Panc1 (cell line): ENCODE measurements around the gene SORCS1. TPM values are rescaled to one million over a fixed set of nuclear protein-coding genes. Genes with fewer than 3 reads are reported as not detected.

Experiments
- ATAC-seq: fragments of 200-7000 bp; cut with Tn5 transposase; 2 replicates; pipeline ENCODE4 v1.9.1; 2020; ENCODE audit warnings: mild to moderate bottlenecking, moderate library complexity
- BruUV-seq: library from RNA; stranded (reverse); fragments of 400-500 nt; replicated peaks from 2 replicates; lab custom pipeline; 2021; lab: Mats Ljungman, UMichigan
- CTCF ChIA-PET: fragments of 300-600 bp; sonication (Branson Sonifier 250); formaldehyde crosslinking; loops from one replicate; lab custom pipeline; 2022; ENCODE audit warnings: antibody characterized with exemption; lab: Charles Lee
- POLR2A ChIA-PET: fragments of 300-600 bp; sonication (Branson Sonifier 250); formaldehyde crosslinking; loops from one replicate; lab custom pipeline; 2022; ENCODE audit warnings: antibody characterized with exemption; lab: Charles Lee
- DNase-seq: peaks from one replicate; pipeline ENCODE4 v3.0.0-alpha.2; 2010; ENCODE audit warnings: low read depth, low spot score
- H3K27ac ChIP-seq: 2 replicates; pipeline ENCODE4 v1.5.1; 2011; ENCODE audit warnings: mild to moderate bottlenecking, low read length, inconsistent platforms
- H3K27me3 ChIP-seq: fragments of 200-500 bp; sonication (Bioruptor generic); 2 replicates; pipeline ENCODE4 v1.6.0; 2014; ENCODE audit warnings: low read length, inconsistent platforms; ENCODE audit not compliant: control insufficient read depth, insufficient read depth
- H3K36me3 ChIP-seq: fragments of 200-500 bp; sonication (Bioruptor generic); 2 replicates; pipeline ENCODE4 v1.5.1; 2014; ENCODE audit warnings: inconsistent platforms, mild to moderate bottlenecking, low read length, moderate library complexity; ENCODE audit not compliant: control insufficient read depth, insufficient read depth
- H3K4me1 ChIP-seq: 2 replicates; pipeline ENCODE4 v1.5.1; 2011; ENCODE audit warnings: inconsistent platforms, mild to moderate bottlenecking, low read length, moderate library complexity; ENCODE audit not compliant: control insufficient read depth, insufficient read depth
- H3K4me3 ChIP-seq, 2 experiments: 2 replicates each; pipeline ENCODE4 v1.5.1; 2011 to 2012; ENCODE audit warnings: low read depth in 2 of 2, low read length in 2 of 2, mild to moderate bottlenecking in 2 of 2, inconsistent platforms in 1 of 2, moderate library complexity in 1 of 2
- H3K9me3 ChIP-seq: fragments of 200-500 bp; sonication (Bioruptor generic); 2 replicates; pipeline ENCODE4 v1.5.1; 2014; ENCODE audit warnings: low read depth, mild to moderate bottlenecking, inconsistent platforms, low read length, moderate library complexity; ENCODE audit not compliant: control insufficient read depth, insufficient read depth
- CTCF ChIP-seq: fragments of 450-650 bp; IDR thresholded peaks from 2 replicates; pipeline ENCODE4 v1.5.1; 2017; ENCODE audit warnings: mild to moderate bottlenecking
- POLR2AphosphoS5 ChIP-seq: IDR thresholded peaks from 2 replicates; pipeline ENCODE4 v1.6.1; 2012; ENCODE audit warnings: mild to moderate bottlenecking, low read depth, low read length, moderate library complexity
- SIN3A ChIP-seq: IDR thresholded peaks from 2 replicates; pipeline ENCODE4 v1.6.1; 2012; ENCODE audit warnings: low read depth, mild to moderate bottlenecking, low read length, moderate library complexity, borderline replicate concordance; ENCODE audit not compliant: insufficient read depth
- TCF7L2 ChIP-seq: IDR thresholded peaks from 2 replicates; pipeline ENCODE4 v1.6.1; 2011; ENCODE audit warnings: mild to moderate bottlenecking, low read depth, low read length, inconsistent platforms
- in situ Hi-C: cut with HindIII; loops from 2 replicates; pipeline ENCODE4 v1.10.0; 2016; ENCODE audit warnings: low sequenced_read_pairs, low pct_unique_long_range_greater_than_20kb
- intact Hi-C: fragments of 100-400 bp; cut with micrococcal nuclease; formaldehyde crosslinking; loops from one replicate; pipeline ENCODE4 v1.10.0; 2022; ENCODE audit not compliant: unreplicated experiment
- total RNA-seq: library from RNA; stranded (reverse); gene quantifications from one replicate; pipeline ENCODE4 v1.2.1, GENCODE V29; 2021; ENCODE audit not compliant: unreplicated experiment
- TF ChIP-seq, protein P1 (sequence below), 2 experiments: IDR thresholded peaks; 2 replicates each; pipeline ENCODE4 v1.6.1; 2011 to 2012; ENCODE audit warnings: low read depth in 2 of 2, control low read depth in 1 of 2, low read length in 1 of 2, mild to moderate bottlenecking in 1 of 2, moderate library complexity in 1 of 2; ENCODE audit not compliant: insufficient read depth in 1 of 2

SORCS1 gene
- total RNA-seq, 1 experiment from 2014 or later = not detected

DNA sequence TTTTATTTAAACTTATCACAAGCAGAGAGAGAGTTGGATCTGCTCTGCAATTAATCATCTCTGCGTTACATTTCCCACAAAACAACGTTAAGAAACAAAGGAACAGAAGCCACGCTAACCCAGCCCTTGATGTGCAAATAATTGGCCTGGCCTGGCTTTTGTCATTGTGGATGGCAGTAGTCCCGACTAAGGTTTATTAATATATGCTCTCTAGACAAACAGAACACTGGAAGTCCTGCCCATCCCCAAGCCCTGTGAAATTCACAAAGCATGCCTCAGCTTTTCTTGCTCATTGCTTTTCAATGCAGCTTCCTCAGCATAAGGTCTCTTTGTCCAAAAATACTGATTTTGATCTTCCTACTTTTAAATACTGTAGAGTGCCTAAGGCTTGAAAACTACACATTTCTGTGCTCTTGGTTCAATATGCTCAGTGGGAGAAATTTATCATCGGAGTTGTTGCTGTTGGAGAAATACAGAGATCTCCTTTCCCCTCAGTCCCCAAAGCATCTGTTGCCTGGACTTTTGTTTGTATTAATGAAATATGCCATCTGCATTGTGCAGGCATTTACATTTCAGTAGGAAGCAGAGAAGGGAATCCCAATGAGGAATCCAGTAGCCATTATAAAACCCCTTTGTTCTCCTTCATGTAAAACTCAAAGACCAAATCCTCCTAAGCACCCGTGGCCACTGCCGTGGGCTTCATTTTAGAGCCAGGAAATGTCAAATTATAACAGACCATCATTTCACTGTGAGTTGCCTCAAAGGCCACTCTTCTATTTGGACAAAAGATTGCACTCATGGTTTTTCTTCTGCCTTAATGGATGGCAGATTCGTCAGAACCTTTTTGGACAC is 61.1 kb downstream of the SORCS1 start:
- in situ Hi-C loops (no loop called here), intact Hi-C loops (no loop called here)
- no peaks in the 10 kb centered on the region for H3K36me3 ChIP-seq
- ATAC-seq (no peak), DNase-seq (no peak)
- ChIA-PET POLR2A (no interaction called here), CTCF (no interaction called here)
- BruUV-seq = no TSS peak
- no peak overlapping the region for H3K27ac ChIP-seq
- no peaks in the 10 kb centered on the region for H3K4me1 ChIP-seq
- H3K27me3 ChIP-seq = no peaks in the 10 kb centered on the region
- no peaks in the 10 kb centered on the region for H3K9me3 ChIP-seq
- TF ChIP-seq POLR2AphosphoS5 (no peak), SIN3A (no peak), TCF7L2 (no peak), CTCF (no peak)
- TF ChIP-seq, protein P1, sequence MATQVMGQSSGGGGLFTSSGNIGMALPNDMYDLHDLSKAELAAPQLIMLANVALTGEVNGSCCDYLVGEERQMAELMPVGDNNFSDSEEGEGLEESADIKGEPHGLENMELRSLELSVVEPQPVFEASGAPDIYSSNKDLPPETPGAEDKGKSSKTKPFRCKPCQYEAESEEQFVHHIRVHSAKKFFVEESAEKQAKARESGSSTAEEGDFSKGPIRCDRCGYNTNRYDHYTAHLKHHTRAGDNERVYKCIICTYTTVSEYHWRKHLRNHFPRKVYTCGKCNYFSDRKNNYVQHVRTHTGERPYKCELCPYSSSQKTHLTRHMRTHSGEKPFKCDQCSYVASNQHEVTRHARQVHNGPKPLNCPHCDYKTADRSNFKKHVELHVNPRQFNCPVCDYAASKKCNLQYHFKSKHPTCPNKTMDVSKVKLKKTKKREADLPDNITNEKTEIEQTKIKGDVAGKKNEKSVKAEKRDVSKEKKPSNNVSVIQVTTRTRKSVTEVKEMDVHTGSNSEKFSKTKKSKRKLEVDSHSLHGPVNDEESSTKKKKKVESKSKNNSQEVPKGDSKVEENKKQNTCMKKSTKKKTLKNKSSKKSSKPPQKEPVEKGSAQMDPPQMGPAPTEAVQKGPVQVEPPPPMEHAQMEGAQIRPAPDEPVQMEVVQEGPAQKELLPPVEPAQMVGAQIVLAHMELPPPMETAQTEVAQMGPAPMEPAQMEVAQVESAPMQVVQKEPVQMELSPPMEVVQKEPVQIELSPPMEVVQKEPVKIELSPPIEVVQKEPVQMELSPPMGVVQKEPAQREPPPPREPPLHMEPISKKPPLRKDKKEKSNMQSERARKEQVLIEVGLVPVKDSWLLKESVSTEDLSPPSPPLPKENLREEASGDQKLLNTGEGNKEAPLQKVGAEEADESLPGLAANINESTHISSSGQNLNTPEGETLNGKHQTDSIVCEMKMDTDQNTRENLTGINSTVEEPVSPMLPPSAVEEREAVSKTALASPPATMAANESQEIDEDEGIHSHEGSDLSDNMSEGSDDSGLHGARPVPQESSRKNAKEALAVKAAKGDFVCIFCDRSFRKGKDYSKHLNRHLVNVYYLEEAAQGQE (IDR thresholded peaks at IDR 0.05; ENCODE audit: insufficient read depth in 1 of 2, low read depth in 2 of 2, low read length in 1 of 2) = no peak
- H3K4me3 ChIP-seq = no peak overlapping the region

- BruUV-seq = no TSS peak
- intact Hi-C loops (no loop called here), in situ Hi-C loops (no loop called here)
- ChIA-PET CTCF (no interaction called here), POLR2A (no interaction called here)
- Histone ChIP-seq H3K4me1 (no peaks in the 10 kb centered on the region), H3K4me3 (no peak overlapping the region), H3K9me3 (no peaks in the 10 kb centered on the region), H3K27ac (no peak overlapping the region), H3K27me3 (no peaks in the 10 kb centered on the region), H3K36me3 (no peaks in the 10 kb centered on the region)
- no peak for ATAC-seq
- no peak for DNase-seq
- TF ChIP-seq CTCF = no peak
- TF ChIP-seq, protein P1 (IDR thresholded peaks at IDR 0.05; ENCODE audit: insufficient read depth in 1 of 2, low read depth in 2 of 2, low read length in 1 of 2) = no peak
- TF ChIP-seq SIN3A = no peak
- no peak for TF ChIP-seq POLR2AphosphoS5
- TF ChIP-seq TCF7L2 = no peak
Observed at GRCh38 chr10:107098326-107098725, 66.2 kb downstream of the SORCS1 start.
